GM12873 (cell line): ENCODE results near the gene NKIRAS1.

ENCODE experiments used
- TF ChIP-seq, protein P1 (sequence below): IDR thresholded peaks from 2 replicates; pipeline ENCODE4 v1.5.1; 2012; ENCODE audit warnings: low read depth, mild to moderate bottlenecking, moderate library complexity, low read length, control low read depth; ENCODE audit not compliant: insufficient read depth; ENCODE audit errors: missing control alignments

NKIRAS1 gene

DNA sequence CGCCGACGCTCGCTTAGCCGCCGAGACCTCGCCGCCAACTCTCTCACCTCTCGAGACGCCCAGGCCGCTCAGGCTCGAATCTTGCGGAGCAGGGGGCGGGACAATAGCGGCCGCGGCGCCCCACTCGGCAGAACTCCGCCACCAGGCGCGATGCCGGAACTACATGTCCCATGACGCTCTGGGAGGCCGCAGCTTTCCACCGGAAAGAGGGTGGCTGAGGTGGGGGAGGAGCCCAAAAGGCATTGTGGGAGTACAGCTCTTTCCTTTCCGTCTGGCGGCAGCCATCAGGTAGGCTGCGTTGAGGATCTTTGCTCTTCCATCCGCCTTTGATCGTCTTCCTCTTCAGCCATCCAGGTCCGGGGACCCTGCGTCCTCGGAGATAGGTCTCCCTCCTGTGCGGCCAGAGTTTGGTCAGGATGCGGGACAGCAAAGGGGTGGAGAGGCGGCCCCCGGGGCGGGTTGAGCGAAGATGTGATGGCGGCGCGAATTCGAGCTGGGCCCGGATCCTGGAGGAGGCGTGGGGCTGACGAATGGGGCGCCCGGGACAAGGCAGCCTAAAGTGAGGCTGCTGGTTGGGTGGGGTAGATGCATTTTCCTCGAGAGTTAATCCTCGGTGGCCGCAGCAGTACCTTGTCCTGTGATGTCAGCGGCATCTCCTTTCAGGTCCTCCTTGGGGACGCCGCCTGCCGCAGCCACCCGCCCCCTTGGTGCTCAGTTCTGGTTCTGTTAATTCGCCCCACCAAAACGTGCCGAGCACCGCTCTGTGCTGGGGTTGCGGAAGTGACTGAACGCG is at the start of gene NKIRAS1, which contains the start of gene RPL15:
Gene NKIRAS1, minus strand, starts transcription at position 105 of the 793 bp plus-strand sequence. CDS start 6,086 bp downstream, outside the sequence.
Gene RPL15, plus strand, starts transcription at position 247 of the 793 bp plus-strand sequence. CDS start 728 bp downstream, outside the sequence.
- TF ChIP-seq, protein P1, sequence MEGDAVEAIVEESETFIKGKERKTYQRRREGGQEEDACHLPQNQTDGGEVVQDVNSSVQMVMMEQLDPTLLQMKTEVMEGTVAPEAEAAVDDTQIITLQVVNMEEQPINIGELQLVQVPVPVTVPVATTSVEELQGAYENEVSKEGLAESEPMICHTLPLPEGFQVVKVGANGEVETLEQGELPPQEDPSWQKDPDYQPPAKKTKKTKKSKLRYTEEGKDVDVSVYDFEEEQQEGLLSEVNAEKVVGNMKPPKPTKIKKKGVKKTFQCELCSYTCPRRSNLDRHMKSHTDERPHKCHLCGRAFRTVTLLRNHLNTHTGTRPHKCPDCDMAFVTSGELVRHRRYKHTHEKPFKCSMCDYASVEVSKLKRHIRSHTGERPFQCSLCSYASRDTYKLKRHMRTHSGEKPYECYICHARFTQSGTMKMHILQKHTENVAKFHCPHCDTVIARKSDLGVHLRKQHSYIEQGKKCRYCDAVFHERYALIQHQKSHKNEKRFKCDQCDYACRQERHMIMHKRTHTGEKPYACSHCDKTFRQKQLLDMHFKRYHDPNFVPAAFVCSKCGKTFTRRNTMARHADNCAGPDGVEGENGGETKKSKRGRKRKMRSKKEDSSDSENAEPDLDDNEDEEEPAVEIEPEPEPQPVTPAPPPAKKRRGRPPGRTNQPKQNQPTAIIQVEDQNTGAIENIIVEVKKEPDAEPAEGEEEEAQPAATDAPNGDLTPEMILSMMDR = peak; percentile 35

DNA sequence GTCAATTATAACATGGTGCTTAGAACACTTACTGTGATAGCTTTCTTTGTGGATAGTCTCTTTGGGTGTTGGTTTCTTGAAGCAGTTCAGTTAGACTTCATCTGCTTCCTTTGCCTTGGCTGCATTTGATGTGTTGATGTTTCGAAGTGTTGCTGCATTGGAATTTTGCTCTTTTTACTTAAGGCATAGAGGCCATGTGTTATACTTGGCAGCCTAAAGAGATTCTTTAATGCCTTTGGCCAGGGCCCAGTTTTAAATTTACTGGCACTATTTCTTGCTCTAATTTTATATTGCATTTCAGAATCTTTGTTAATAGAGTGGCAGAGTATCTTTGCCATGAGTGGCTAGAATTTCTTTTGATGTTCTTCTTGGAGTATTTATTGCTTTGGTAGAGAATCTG is 49.5 kb upstream of the NKIRAS1 start:
- TF ChIP-seq, protein P1 = no peak

DNA sequence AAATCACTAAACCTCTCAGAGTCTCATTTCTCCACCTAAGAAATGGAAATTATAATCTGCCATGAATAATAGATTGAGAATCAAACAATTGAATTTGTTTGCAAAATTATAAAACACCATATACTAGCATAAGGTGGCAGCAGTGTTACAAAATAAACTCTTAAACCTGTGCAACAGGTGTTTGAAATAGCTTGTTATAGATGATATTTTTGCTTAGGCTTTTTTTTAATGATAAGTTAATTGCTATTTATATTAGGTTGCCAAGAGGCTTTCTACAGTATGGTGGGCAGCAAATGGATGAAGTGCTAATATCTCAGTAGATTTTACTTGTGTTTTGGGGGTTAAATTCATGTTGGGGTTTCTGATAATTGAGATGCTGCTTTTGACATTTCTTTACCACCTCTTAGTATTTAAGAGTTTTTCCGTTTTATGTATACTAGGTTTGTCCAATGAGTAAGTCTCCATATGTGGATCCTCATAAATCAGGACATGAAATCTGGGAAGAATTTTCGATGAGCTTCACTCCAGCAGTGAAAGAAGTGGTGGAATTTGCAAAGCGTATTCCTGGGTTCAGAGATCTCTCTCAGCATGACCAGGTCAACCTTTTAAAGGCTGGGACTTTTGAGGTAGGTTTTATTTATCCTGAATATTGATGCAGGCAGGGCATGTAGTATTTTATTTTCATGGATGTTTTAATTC is 47.9 kb upstream of the NKIRAS1 start:
- TF ChIP-seq, protein P1 = no peak

DNA sequence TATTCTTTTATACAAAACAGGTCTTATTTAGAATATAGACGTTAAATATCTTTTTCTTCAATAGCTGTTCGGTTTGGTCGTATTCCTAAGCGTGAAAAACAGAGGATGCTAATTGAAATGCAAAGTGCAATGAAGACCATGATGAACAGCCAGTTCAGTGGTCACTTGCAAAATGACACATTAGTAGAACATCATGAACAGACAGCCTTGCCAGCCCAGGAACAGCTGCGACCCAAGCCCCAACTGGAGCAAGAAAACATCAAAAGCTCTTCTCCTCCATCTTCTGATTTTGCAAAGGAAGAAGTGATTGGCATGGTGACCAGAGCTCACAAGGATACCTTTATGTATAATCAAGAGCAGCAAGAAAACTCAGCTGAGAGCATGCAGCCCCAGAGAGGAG is 45.1 kb upstream of the NKIRAS1 start:
- TF ChIP-seq, protein P1 = no peak

DNA sequence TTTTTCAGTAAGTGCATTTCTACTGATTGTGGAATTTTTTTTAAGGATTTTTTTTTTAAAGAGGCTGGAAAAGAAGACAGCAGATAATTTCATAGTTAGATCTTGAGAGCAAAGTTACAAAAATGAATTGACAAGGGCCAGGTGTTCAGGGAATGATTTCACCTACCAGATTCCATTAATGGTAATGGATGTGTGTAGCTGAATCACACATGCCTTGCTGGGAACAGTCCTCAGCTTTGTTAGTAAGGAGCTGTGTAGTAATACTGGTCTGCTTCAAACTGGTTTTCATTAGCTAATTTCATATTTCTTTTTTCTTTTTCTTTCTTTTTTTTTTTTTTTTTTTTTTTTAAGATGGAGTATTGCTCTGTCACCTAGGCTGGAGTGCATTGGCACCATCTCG is 44.3 kb upstream of the NKIRAS1 start:
- TF ChIP-seq, protein P1 = no peak

DNA sequence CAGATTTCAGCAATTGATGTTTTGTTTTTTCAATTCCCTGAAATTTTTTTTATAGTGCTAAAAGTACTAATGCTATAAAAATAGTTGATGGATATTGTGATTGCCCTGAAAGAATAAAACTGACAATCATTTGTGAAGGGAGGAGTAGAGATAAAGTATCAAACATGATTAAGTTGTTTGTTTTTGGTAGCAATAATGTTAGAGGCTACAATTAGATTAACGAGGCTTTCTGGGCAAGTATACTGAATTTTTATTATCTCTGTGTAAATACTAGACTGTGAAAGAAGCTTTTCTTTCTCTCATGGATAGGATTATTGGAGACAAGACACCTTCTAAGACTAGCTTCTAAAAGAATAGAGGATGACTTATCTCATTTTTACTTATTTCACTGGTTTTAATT is 43.9 kb upstream of the NKIRAS1 start:
- TF ChIP-seq, protein P1 = no peak

DNA sequence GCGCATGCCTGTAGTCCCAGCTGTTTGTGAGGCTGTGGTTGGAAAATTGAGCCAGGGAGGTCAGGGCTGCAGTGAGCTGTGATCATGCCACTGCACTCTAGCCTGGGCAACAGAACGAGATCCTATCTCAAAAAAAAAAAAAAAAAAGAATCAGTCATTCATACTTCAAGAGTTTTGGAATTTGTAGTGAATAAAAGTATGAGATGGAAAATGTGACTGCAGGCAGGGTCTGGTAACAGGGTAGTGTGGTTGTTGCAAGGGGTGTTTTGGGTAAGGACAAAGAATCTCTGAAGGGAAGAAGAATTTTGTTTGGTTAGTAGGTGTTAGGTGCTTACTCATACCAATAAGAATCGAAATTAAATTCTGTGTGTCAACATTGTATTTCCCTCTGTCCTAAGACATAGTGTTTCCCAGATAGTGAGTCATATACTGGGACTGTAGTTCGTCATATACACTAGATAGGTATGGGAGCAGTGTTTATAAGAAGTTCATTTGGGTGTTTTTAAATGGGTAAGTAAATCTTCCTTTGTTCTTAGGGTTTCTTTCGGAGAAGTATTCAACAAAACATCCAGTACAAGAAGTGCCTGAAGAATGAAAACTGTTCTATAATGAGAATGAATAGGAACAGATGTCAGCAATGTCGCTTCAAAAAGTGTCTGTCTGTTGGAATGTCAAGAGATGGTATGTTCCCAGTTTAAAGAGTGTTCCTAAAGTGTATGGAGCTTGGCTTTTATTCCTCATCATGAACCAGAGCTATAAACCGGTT is 42.5 kb upstream of the NKIRAS1 start:
- TF ChIP-seq, protein P1 = no peak
